Measurements from ENCODE around the gene ABCA13. TPM values are rescaled to one million over a fixed set of nuclear protein-coding genes. Genes with fewer than 3 reads are reported as not detected.

Gene ABCA13
- total RNA-seq, 1 donor, result 0.54 TPM

GRCh38 chr7:48664241-48664640, 493.0 kb downstream of the ABCA13 start:
- DNase-seq (ENCODE audit: low read depth), result no peak
- TF ChIP-seq CTCF (IDR thresholded peaks at IDR 0.05; ENCODE audit: insufficient read depth, low read length), result no peak

GRCh38 chr7:48665353-48666135, 494.3 kb downstream of the ABCA13 start:
- no peak for DNase-seq (ENCODE audit: low read depth)
- no peak overlapping the region for H3K4me3 ChIP-seq (ENCODE audit: low read depth, low read length)
- no peak for TF ChIP-seq CTCF (IDR thresholded peaks at IDR 0.05; ENCODE audit: insufficient read depth, low read length)

More at GRCh38 chr7:48664241-48664640, 493.0 kb downstream of the ABCA13 start:
- H3K4me3 ChIP-seq (ENCODE audit: low read depth, low read length), result no peak overlapping the region

GRCh38 chr7:48667407-48667806, 496.1 kb downstream of the ABCA13 start:
- DNase-seq (ENCODE audit: low read depth), result no peak
- H3K4me3 ChIP-seq (ENCODE audit: low read depth, low read length), result no peak overlapping the region
- TF ChIP-seq CTCF (IDR thresholded peaks at IDR 0.05; ENCODE audit: insufficient read depth, low read length), result no peak

GRCh38 chr7:48671656-48672055, 500.4 kb downstream of the ABCA13 start:
- no peak overlapping the region for H3K4me3 ChIP-seq (ENCODE audit: low read depth, low read length)
- no peak for DNase-seq (ENCODE audit: low read depth)
- TF ChIP-seq CTCF (IDR thresholded peaks at IDR 0.05; ENCODE audit: insufficient read depth, low read length), result no peak

GRCh38 chr7:48681006-48681405, 509.7 kb downstream of the ABCA13 start:
- no peak for TF ChIP-seq CTCF (IDR thresholded peaks at IDR 0.05; ENCODE audit: insufficient read depth, low read length)
- no peak for DNase-seq (ENCODE audit: low read depth)
- H3K4me3 ChIP-seq (ENCODE audit: low read depth, low read length), result no peak overlapping the region

GRCh38 chr7:48691788-48692187, 520.5 kb downstream of the ABCA13 start:
- DNase-seq (ENCODE audit: low read depth), result no peak
- no peak for TF ChIP-seq CTCF (IDR thresholded peaks at IDR 0.05; ENCODE audit: insufficient read depth, low read length)
- H3K4me3 ChIP-seq (ENCODE audit: low read depth, low read length), result no peak overlapping the region

Other genes starting within 250 kb of the ABCA13 start
- gene PKD1L1, start 223.0 kb upstream of the ABCA13 start, total RNA-seq (ENCODE audit: low replicate concordance), result under 0.01 TPM in 2 replicates
- 8.6 and 28.6 TPM in 2 replicates for gene HUS1, start 191.8 kb upstream of the ABCA13 start, total RNA-seq (ENCODE audit: low replicate concordance)
- not detected in 2 replicates for gene SUN3, start 142.4 kb upstream of the ABCA13 start, total RNA-seq (ENCODE audit: low replicate concordance)
- 0.09 TPM in 1 of 2 replicates, not detected in the other for gene C7orf57, start 135.9 kb upstream of the ABCA13 start, total RNA-seq (ENCODE audit: low replicate concordance)
- 3.5 and 12.4 TPM in 2 replicates for gene UPP1, start 82.2 kb upstream of the ABCA13 start, total RNA-seq (ENCODE audit: low replicate concordance)